Neural progenitor cell (in vitro differentiated cells): ENCODE results near the gene FBXL15.

Experiments used
- EZH2 ChIP-seq: fragments of 200-600 bp; sonication (generic); IDR thresholded peaks from 2 replicates; pipeline ENCODE4 v1.6.1; 2017; ENCODE audit warnings: antibody characterized with exemption, mild to moderate bottlenecking, moderate library complexity
- TF ChIP-seq, protein P1 (sequence below): fragments of 200-600 bp; sonication (generic); IDR thresholded peaks from 2 replicates; pipeline ENCODE4 v1.5.1; 2017; ENCODE audit warnings: antibody characterized with exemption, mild to moderate bottlenecking

GRCh38 chr10:102396317-102396650 is 24.4 kb upstream of the FBXL15 start:
- TF ChIP-seq, protein P1, sequence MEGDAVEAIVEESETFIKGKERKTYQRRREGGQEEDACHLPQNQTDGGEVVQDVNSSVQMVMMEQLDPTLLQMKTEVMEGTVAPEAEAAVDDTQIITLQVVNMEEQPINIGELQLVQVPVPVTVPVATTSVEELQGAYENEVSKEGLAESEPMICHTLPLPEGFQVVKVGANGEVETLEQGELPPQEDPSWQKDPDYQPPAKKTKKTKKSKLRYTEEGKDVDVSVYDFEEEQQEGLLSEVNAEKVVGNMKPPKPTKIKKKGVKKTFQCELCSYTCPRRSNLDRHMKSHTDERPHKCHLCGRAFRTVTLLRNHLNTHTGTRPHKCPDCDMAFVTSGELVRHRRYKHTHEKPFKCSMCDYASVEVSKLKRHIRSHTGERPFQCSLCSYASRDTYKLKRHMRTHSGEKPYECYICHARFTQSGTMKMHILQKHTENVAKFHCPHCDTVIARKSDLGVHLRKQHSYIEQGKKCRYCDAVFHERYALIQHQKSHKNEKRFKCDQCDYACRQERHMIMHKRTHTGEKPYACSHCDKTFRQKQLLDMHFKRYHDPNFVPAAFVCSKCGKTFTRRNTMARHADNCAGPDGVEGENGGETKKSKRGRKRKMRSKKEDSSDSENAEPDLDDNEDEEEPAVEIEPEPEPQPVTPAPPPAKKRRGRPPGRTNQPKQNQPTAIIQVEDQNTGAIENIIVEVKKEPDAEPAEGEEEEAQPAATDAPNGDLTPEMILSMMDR = no peak
- TF ChIP-seq EZH2 = no peak
